ENCODE results near the gene MKRN1. TPM values are rescaled to one million over a fixed set of nuclear protein-coding genes. Genes with fewer than 3 reads are reported as not detected.

MKRN1 gene
- total RNA-seq, 4 donors from 2014 or later: 66.4 to 105 (median 77.9) TPM

- Histone ChIP-seq H3K27me3 (no peaks in the 10 kb centered on the region), H3K4me3 (no peak overlapping the region), H3K4me1 (no peaks in the 10 kb centered on the region), H3K36me3 (peaks cover 30 to 62% (median 59%) of the 10 kb centered on the region in 4 donors), H3K9me3 (no peaks in the 10 kb centered on the region), H3K27ac (replicated peaks in 1 of 4) (no peak overlapping the region)
- TF ChIP-seq POLR2AphosphoS5 (IDR thresholded peaks at IDR 0.05) (no peak), CTCF (IDR thresholded peaks at IDR 0.05) (no peak), EP300 (IDR thresholded peaks at IDR 0.05) (no peak), POLR2A (IDR thresholded peaks at IDR 0.05; ENCODE audit: low read depth) (no peak)
- intact Hi-C loops (cut with DNase I): no loop called here
- DNase-seq (ENCODE audit: extremely low spot score): no peak
- WGBS: 90% methylated on average over 4 of the region's 4 CpGs
Measured at GRCh38 chr7:140453273-140453672, 26.0 kb downstream of the MKRN1 start.

- intact Hi-C loops (cut with DNase I): no loop called here
- Histone ChIP-seq H3K36me3 (peaks cover 24 to 51% (median 43%) of the 10 kb centered on the region in 4 donors), H3K27me3 (no peaks in the 10 kb centered on the region), H3K9me3 (no peaks in the 10 kb centered on the region), H3K4me3 (no peak overlapping the region), H3K4me1 (no peaks in the 10 kb centered on the region), H3K27ac (replicated peaks in 1 of 4) (no peak overlapping the region)
- 67% methylated on average over 1 of the region's 1 CpG for WGBS
- no peak for TF ChIP-seq POLR2AphosphoS5 (IDR thresholded peaks at IDR 0.05)
- no peak for TF ChIP-seq EP300 (IDR thresholded peaks at IDR 0.05)
- no peak for TF ChIP-seq POLR2A (IDR thresholded peaks at IDR 0.05; ENCODE audit: low read depth)
- no peak for TF ChIP-seq CTCF (IDR thresholded peaks at IDR 0.05)
- no peak for DNase-seq (ENCODE audit: extremely low spot score)
Measured at GRCh38 chr7:140451716-140452115, 27.6 kb downstream of the MKRN1 start.

- DNase-seq (ENCODE audit: extremely low spot score): no peak
- no peak for TF ChIP-seq POLR2AphosphoS5 (IDR thresholded peaks at IDR 0.05)
- TF ChIP-seq POLR2A (IDR thresholded peaks at IDR 0.05; ENCODE audit: low read depth): no peak
- no peak for TF ChIP-seq EP300 (IDR thresholded peaks at IDR 0.05)
- no peak for TF ChIP-seq CTCF (IDR thresholded peaks at IDR 0.05)
- H3K9me3 ChIP-seq: no peaks in the 10 kb centered on the region
- intact Hi-C loops (cut with DNase I): no loop called here
- H3K27ac ChIP-seq (replicated peaks in 1 of 4): no peak overlapping the region
- WGBS: 88% methylated on average over 4 of the region's 4 CpGs
- H3K4me1 ChIP-seq: no peaks in the 10 kb centered on the region
- H3K27me3 ChIP-seq: no peaks in the 10 kb centered on the region
- no peak overlapping the region for H3K4me3 ChIP-seq
- H3K36me3 ChIP-seq: peaks cover under 1 to 23% (median 15%) of the 10 kb centered on the region in 4 donors
Measured at GRCh38 chr7:140448781-140449480, 30.4 kb downstream of the MKRN1 start.

- TF ChIP-seq EP300 (IDR thresholded peaks at IDR 0.05): no peak
- TF ChIP-seq POLR2A (IDR thresholded peaks at IDR 0.05; ENCODE audit: low read depth): no peak
- TF ChIP-seq CTCF (IDR thresholded peaks at IDR 0.05): no peak
- TF ChIP-seq POLR2AphosphoS5 (IDR thresholded peaks at IDR 0.05): no peak
- Histone ChIP-seq H3K4me1 (no peaks in the 10 kb centered on the region), H3K4me3 (no peak overlapping the region), H3K27ac (replicated peaks in 1 of 4) (no peak overlapping the region), H3K27me3 (no peaks in the 10 kb centered on the region), H3K9me3 (no peaks in the 10 kb centered on the region), H3K36me3 (peaks cover 0 to 13% (median 5%) of the 10 kb centered on the region in 4 donors)
- intact Hi-C loops (cut with DNase I): no loop called here
- DNase-seq (ENCODE audit: extremely low spot score): no peak
- 81% methylated on average over 7 of the region's 7 CpGs for WGBS
Measured at GRCh38 chr7:140447841-140448240, 31.5 kb downstream of the MKRN1 start.

- Histone ChIP-seq H3K36me3 (no peaks in the 10 kb centered on the region), H3K4me1 (no peaks in the 10 kb centered on the region), H3K27ac (replicated peaks in 1 of 4) (no peak overlapping the region), H3K27me3 (no peaks in the 10 kb centered on the region), H3K4me3 (no peak overlapping the region), H3K9me3 (no peaks in the 10 kb centered on the region)
- WGBS: 87% methylated on average over 11 of the region's 11 CpGs
- DNase-seq (ENCODE audit: extremely low spot score): no peak
- no peak for TF ChIP-seq EP300 (IDR thresholded peaks at IDR 0.05)
- no peak for TF ChIP-seq POLR2AphosphoS5 (IDR thresholded peaks at IDR 0.05)
- no peak for TF ChIP-seq POLR2A (IDR thresholded peaks at IDR 0.05; ENCODE audit: low read depth)
- no peak for TF ChIP-seq CTCF (IDR thresholded peaks at IDR 0.05)
- intact Hi-C loops (cut with DNase I): no loop called here
Measured at GRCh38 chr7:140446467-140446866, 32.8 kb downstream of the MKRN1 start.

All from esophagus muscularis mucosa (tissue), 4 donors.